ENCODE results near the gene MYRFL.

Gene MYRFL

GRCh38 chr12:69931569-69931968, 106.5 kb downstream of the MYRFL start:
- no peaks in the 10 kb centered on the region for H3K27me3 ChIP-seq (ENCODE audit: control insufficient read depth, low read length)
- H3K9me2 ChIP-seq (replicated peaks; ENCODE audit: control insufficient read depth, low read length): no peaks in the 10 kb centered on the region
- no peaks in the 10 kb centered on the region for H3K9me3 ChIP-seq (ENCODE audit: control insufficient read depth, insufficient read depth, low read length)
- H3K4me2 ChIP-seq (ENCODE audit: low read length): no peak overlapping the region
- H3K36me3 ChIP-seq (ENCODE audit: control insufficient read depth, low read length): no peaks in the 10 kb centered on the region; the same call in 1 of the 2 replicates
- no peak for TF ChIP-seq CTCF (IDR thresholded peaks at IDR 0.05; ENCODE audit: low read depth, low read length, poor library complexity, severe bottlenecking)
- no peak for TF ChIP-seq EZH2phosphoT487 (IDR thresholded peaks at IDR 0.05; ENCODE audit: borderline replicate concordance, low read length)
- peaks cover 94% of the 10 kb centered on the region for H3K4me1 ChIP-seq (ENCODE audit: control insufficient read depth, low read length)
- H3K27ac ChIP-seq (ENCODE audit: low read depth, low read length): peak overlapping the region; percentile 58
- H3K4me3 ChIP-seq (ENCODE audit: low read length): no peak overlapping the region
- H3F3A ChIP-seq (ENCODE audit: control insufficient read depth, insufficient read depth): peaks cover 11% of the 10 kb centered on the region
- no peaks in the 10 kb centered on the region for H4K20me1 ChIP-seq (ENCODE audit: control insufficient read depth, insufficient read depth, low read depth, low read length)
- no peaks in the 10 kb centered on the region for H3K79me2 ChIP-seq (ENCODE audit: control insufficient read depth, low read length)

GRCh38 chr12:69932154-69932553, 107.1 kb downstream of the MYRFL start:
- Histone ChIP-seq H3K4me3 (ENCODE audit: low read length) (peak overlapping the region; percentile 39), H3K4me2 (ENCODE audit: low read length) (peak overlapping the region; percentile 51), H3K9me2 (replicated peaks; ENCODE audit: control insufficient read depth, low read length) (no peaks in the 10 kb centered on the region), H4K20me1 (ENCODE audit: control insufficient read depth, insufficient read depth, low read depth, low read length) (no peaks in the 10 kb centered on the region), H3F3A (ENCODE audit: control insufficient read depth, insufficient read depth) (peaks cover 9% of the 10 kb centered on the region), H3K9me3 (ENCODE audit: control insufficient read depth, insufficient read depth, low read length) (no peaks in the 10 kb centered on the region), H3K27ac (ENCODE audit: low read depth, low read length) (peak overlapping the region; percentile 58), H3K79me2 (ENCODE audit: control insufficient read depth, low read length) (no peaks in the 10 kb centered on the region), H3K36me3 (ENCODE audit: control insufficient read depth, low read length) (no peaks in the 10 kb centered on the region; the same call in 1 of the 2 replicates), H3K4me1 (ENCODE audit: control insufficient read depth, low read length) (peaks cover 89% of the 10 kb centered on the region), H3K27me3 (ENCODE audit: control insufficient read depth, low read length) (no peaks in the 10 kb centered on the region)
- TF ChIP-seq EZH2phosphoT487 (IDR thresholded peaks at IDR 0.05; ENCODE audit: borderline replicate concordance, low read length) (no peak), CTCF (IDR thresholded peaks at IDR 0.05; ENCODE audit: low read depth, low read length, poor library complexity, severe bottlenecking) (no peak)

- no peaks in the 10 kb centered on the region for H3K9me3 ChIP-seq (ENCODE audit: control insufficient read depth, insufficient read depth, low read length)
- no peaks in the 10 kb centered on the region for H3K9me2 ChIP-seq (replicated peaks; ENCODE audit: control insufficient read depth, low read length)
- no peaks in the 10 kb centered on the region; the same call in 1 of the 2 replicates for H3K36me3 ChIP-seq (ENCODE audit: control insufficient read depth, low read length)
- no peaks in the 10 kb centered on the region for H4K20me1 ChIP-seq (ENCODE audit: control insufficient read depth, insufficient read depth, low read depth, low read length)
- H3K4me2 ChIP-seq (ENCODE audit: low read length): peak overlapping the region; percentile 51
- no peaks in the 10 kb centered on the region for H3K27me3 ChIP-seq (ENCODE audit: control insufficient read depth, low read length)
- H3F3A ChIP-seq (ENCODE audit: control insufficient read depth, insufficient read depth): peaks cover 2% of the 10 kb centered on the region; the same call in 1 of the 2 replicates
- peaks cover 81% of the 10 kb centered on the region for H3K4me1 ChIP-seq (ENCODE audit: control insufficient read depth, low read length)
- peak overlapping the region; percentile 58 for H3K27ac ChIP-seq (ENCODE audit: low read depth, low read length)
- peak overlapping the region; percentile 39 for H3K4me3 ChIP-seq (ENCODE audit: low read length)
- no peak for TF ChIP-seq EZH2phosphoT487 (IDR thresholded peaks at IDR 0.05; ENCODE audit: borderline replicate concordance, low read length)
- no peak for TF ChIP-seq CTCF (IDR thresholded peaks at IDR 0.05; ENCODE audit: low read depth, low read length, poor library complexity, severe bottlenecking)
- H3K79me2 ChIP-seq (ENCODE audit: control insufficient read depth, low read length): no peaks in the 10 kb centered on the region
Measured at GRCh38 chr12:69932676-69933552, 107.9 kb downstream of the MYRFL start.

All from DOHH2 (cell line).